Stomach (tissue), 9 donors: ENCODE measurements around the gene VAPA. TPM values are rescaled to one million over a fixed set of nuclear protein-coding genes. Genes with fewer than 3 reads are reported as not detected.

Source experiments
- DNase-seq, 2 donors: peaks; one replicate each; pipeline versions ENCODE4 v3.0.0 to v3.0.0-alpha.2; 2013 to 2019
- H3K27ac ChIP-seq, 5 donors: fragments of 200-600 bp in 4 of 5; sonication (generic) in 4 of 5; one replicate each; pipeline ENCODE4 v1.5.1; 2013 to 2019; ENCODE audit warnings: mild to moderate bottlenecking in 1 of 5, moderate library complexity in 1 of 5
- H3K27me3 ChIP-seq, 3 donors: fragments of 200-600 bp; sonication (generic); one replicate each; pipeline ENCODE4 v1.5.1; 2017 to 2019; ENCODE audit warnings: mixed run types in 1 of 3
- H3K36me3 ChIP-seq, 4 donors: fragments of 200-600 bp; sonication (generic); 1 replicate in 3 of 4; 2 replicates in 1 of 4; pipeline ENCODE4 v1.5.1; 2016 to 2019
- H3K4me1 ChIP-seq, 4 donors: fragments of 200-600 bp; sonication (generic); one replicate each; pipeline ENCODE4 v1.5.1; 2016 to 2019
- H3K4me3 ChIP-seq, 4 donors: fragments of 200-600 bp; sonication (generic) in 3 of 4; one replicate each; pipeline ENCODE4 v1.5.1; 2016 to 2019; ENCODE audit warnings: mild to moderate bottlenecking in 1 of 4
- H3K9me3 ChIP-seq, 4 donors: fragments of 200-600 bp; sonication (generic); one replicate each; pipeline ENCODE4 v1.5.1; 2016 to 2019
- CTCF ChIP-seq, 7 experiments: fragments of 450-650 bp in 4 of 7; fragments of 200-600 bp in 3 of 7; sonication (generic) in 3 of 7; IDR thresholded peaks; one replicate each; pipeline ENCODE4 v1.5.1; 2016 to 2019; ENCODE audit warnings: antibody characterized with exemption in 7 of 7, control low read depth in 2 of 7, mild to moderate bottlenecking in 1 of 7
- EP300 ChIP-seq: sonication (generic); formaldehyde crosslinking; IDR thresholded peaks from one replicate; pipeline ENCODE4 v1.6.1; 2017; ENCODE audit warnings: antibody characterized with exemption
- POLR2A ChIP-seq, 4 donors: fragments of 450-650 bp; IDR thresholded peaks; one replicate each; pipeline ENCODE4 v1.6.1; 2016; ENCODE audit warnings: antibody characterized with exemption in 4 of 4, control low read depth in 2 of 4, mild to moderate bottlenecking in 1 of 4, moderate library complexity in 1 of 4
- POLR2AphosphoS5 ChIP-seq, 3 donors: sonication (generic); formaldehyde crosslinking; IDR thresholded peaks; one replicate each; pipeline ENCODE4 v1.6.1; 2016; ENCODE audit warnings: antibody characterized with exemption in 3 of 3
- WGBS, 5 donors: extraction: QIAGEN DNeasy Blood & Tissue Kit in 3 of 5; methylation state at CpG; one replicate each; pipeline versions ENCODE4 v1.1.5 to v1.1.7; 2013 to 2018; 5-methylcytosine and 5-hydroxymethylcytosine counted together
- intact Hi-C: fragments of 100-400 bp; cut with DNase I; formaldehyde crosslinking; loops from one replicate; pipeline ENCODE4 v1.15.1; 2023; ENCODE audit warnings: low total_unique reads
- polyA plus RNA-seq, 3 donors: library from polyadenylated mRNA; stranded (reverse); fragments of 200-250 nt; gene quantifications; one replicate each; pipeline ENCODE4 v1.2.3, GENCODE V29; 2013
- total RNA-seq, 5 donors: library from RNA; depleted of rRNA; stranded (reverse); fragments of >200 nt; gene quantifications; one replicate each; pipeline versions ENCODE4 v1.1.0 to v1.2.3, GENCODE V29; 2014 to 2016
- donor health status: healthy with polysubstance abuse.
- donor health status: Bipolar disorder and iron deficiency.
- donor health status: healthy.

VAPA gene
- total and polyA plus RNA-seq, 8 donors = 113 to 822 (median 169) TPM

GRCh38 chr18:9930299-9930884 lies 16.6 kb downstream of the VAPA start:
- Histone ChIP-seq H3K36me3 (peaks cover 0 to 30% (median 21%) of the 10 kb centered on the region in 4 donors), H3K27ac (no peak overlapping the region), H3K4me1 (peaks cover 24 to 94% (median 69%) of the 10 kb centered on the region in 4 donors), H3K27me3 (no peaks in the 10 kb centered on the region), H3K9me3 (no peaks in the 10 kb centered on the region), H3K4me3 (no peak overlapping the region)
- no peak for DNase-seq
- TF ChIP-seq POLR2A (IDR thresholded peaks at IDR 0.05) = no peak
- TF ChIP-seq POLR2AphosphoS5 (IDR thresholded peaks at IDR 0.05) = no peak
- TF ChIP-seq EP300 = no peak
- no peak for TF ChIP-seq CTCF (IDR thresholded peaks at IDR 0.05)
- intact Hi-C loops = no loop called here
- 80 to 89% (median 84%) methylated on average over 3 of the region's 3 CpGs for WGBS, 5 donors

GRCh38 chr18:9931146-9931545 lies 17.3 kb downstream of the VAPA start:
- Histone ChIP-seq H3K27ac (no peak overlapping the region), H3K27me3 (no peaks in the 10 kb centered on the region), H3K9me3 (no peaks in the 10 kb centered on the region), H3K4me1 (peaks cover 17 to 87% (median 62%) of the 10 kb centered on the region in 4 donors), H3K4me3 (no peak overlapping the region), H3K36me3 (peaks cover under 1 to 33% (median 24%) of the 10 kb centered on the region in 4 donors)
- DNase-seq = no peak
- 48 to 90% (median 74%) methylated on average over 1 of the region's 1 CpG for WGBS, 5 donors
- intact Hi-C loops = no loop called here
- TF ChIP-seq POLR2A (IDR thresholded peaks at IDR 0.05) (no peak), CTCF (IDR thresholded peaks at IDR 0.05) (no peak), EP300 (no peak), POLR2AphosphoS5 (IDR thresholded peaks at IDR 0.05) (no peak)

GRCh38 chr18:9931678-9932077 lies 17.9 kb downstream of the VAPA start:
- Histone ChIP-seq H3K27me3 (no peaks in the 10 kb centered on the region), H3K4me3 (no peak overlapping the region), H3K9me3 (no peaks in the 10 kb centered on the region), H3K36me3 (peaks cover 6 to 38% (median 29%) of the 10 kb centered on the region in 4 donors), H3K4me1 (peaks cover 11 to 87% (median 57%) of the 10 kb centered on the region in 4 donors), H3K27ac (no peak overlapping the region)
- 66 to 75% (median 73%) methylated on average over 5 of the region's 5 CpGs for WGBS, 5 donors
- no peak for DNase-seq
- no peak for TF ChIP-seq POLR2AphosphoS5 (IDR thresholded peaks at IDR 0.05)
- intact Hi-C loops = no loop called here

- Histone ChIP-seq H3K4me3 (no peak overlapping the region), H3K36me3 (peaks cover 7 to 59% (median 51%) of the 10 kb centered on the region in 4 donors), H3K27me3 (no peaks in the 10 kb centered on the region), H3K9me3 (no peaks in the 10 kb centered on the region), H3K27ac (no peak overlapping the region), H3K4me1 (peaks cover 0 to 80% (median 47%) of the 10 kb centered on the region in 4 donors)
- TF ChIP-seq POLR2A (IDR thresholded peaks at IDR 0.05) (no peak), CTCF (IDR thresholded peaks at IDR 0.05) (no peak), EP300 (no peak), POLR2AphosphoS5 (IDR thresholded peaks at IDR 0.05) (no peak)
- intact Hi-C loops = no loop called here
- no peak for DNase-seq
- 80 to 88% (median 88%) methylated on average over 3 of the region's 3 CpGs for WGBS, 5 donors
These were observed 20.0 kb downstream of the VAPA start for GRCh38 chr18:9933865-9934264.

GRCh38 chr18:9934274-9934673 lies 20.5 kb downstream of the VAPA start:
- WGBS, 5 donors = 49 to 74% (median 67%) methylated on average over 3 of the region's 3 CpGs

More at GRCh38 chr18:9934274-9934673, 20.5 kb downstream of the VAPA start:
- Histone ChIP-seq H3K9me3 (no peaks in the 10 kb centered on the region), H3K27me3 (no peaks in the 10 kb centered on the region), H3K4me3 (no peak overlapping the region), H3K4me1 (peaks cover 0 to 76% (median 43%) of the 10 kb centered on the region in 4 donors), H3K27ac (no peak overlapping the region), H3K36me3 (peaks cover 7 to 63% (median 55%) of the 10 kb centered on the region in 4 donors)
- intact Hi-C loops = no loop called here
- DNase-seq = no peak
- TF ChIP-seq EP300 (no peak), POLR2A (IDR thresholded peaks at IDR 0.05) (no peak), CTCF (IDR thresholded peaks at IDR 0.05) (no peak), POLR2AphosphoS5 (IDR thresholded peaks at IDR 0.05) (no peak)
